Right lung (tissue), 5 donors: ENCODE measurements around the gene XYLT2. TPM values are rescaled to one million over a fixed set of nuclear protein-coding genes. Genes with fewer than 3 reads are reported as not detected.

ENCODE experiments used
- DNase-seq, 2 donors: peaks; one replicate each; pipeline ENCODE4 v3.0.0-alpha.2; 2013
- polyA plus RNA-seq, 5 donors: library from polyadenylated mRNA; unstranded; fragments of 120-200 nt; gene quantifications; one replicate each; pipeline versions ENCODE4 v1.2.1 to v1.2.3, GENCODE V29; 2013; ENCODE audit warnings: inconsistent platforms in 1 of 5, low replicate concordance in 1 of 5; ENCODE audit not compliant: insufficient read length in 5 of 5, insufficient read depth in 1 of 5

Gene XYLT2
- polyA plus RNA-seq, 5 donors, result 15.9 to 25.9 (median 21.6) TPM

GRCh38 chr17:50347894-50348291, 2.0 kb downstream of the XYLT2 start:
- DNase-seq, result no peak

GRCh38 chr17:50348522-50349242, 2.8 kb downstream of the XYLT2 start:
- no peak for DNase-seq

GRCh38 chr17:50349243-50349600, 3.3 kb downstream of the XYLT2 start:
- no peak for DNase-seq

- DNase-seq, result no peak
Observed at GRCh38 chr17:50350733-50351132, 4.8 kb downstream of the XYLT2 start.

- no peak for DNase-seq
Observed at GRCh38 chr17:50352072-50352692, 6.3 kb downstream of the XYLT2 start.

GRCh38 chr17:50352693-50353599, 7.0 kb downstream of the XYLT2 start:
- no peak for DNase-seq

- no peak for DNase-seq
Observed at GRCh38 chr17:50353600-50354195, 7.8 kb downstream of the XYLT2 start.

- no peak for DNase-seq
Observed at GRCh38 chr17:50354198-50354597, 8.3 kb downstream of the XYLT2 start.

GRCh38 chr17:50354776-50355175, 8.8 kb downstream of the XYLT2 start:
- no peak for DNase-seq

GRCh38 chr17:50355336-50355700, 9.4 kb downstream of the XYLT2 start:
- no peak for DNase-seq

- DNase-seq, result no peak
Observed at GRCh38 chr17:50355701-50356341, 9.9 kb downstream of the XYLT2 start.

GRCh38 chr17:50356418-50356817, 10.5 kb downstream of the XYLT2 start:
- DNase-seq, result no peak

- DNase-seq, result no peak
Observed at GRCh38 chr17:50356892-50357510, 11.1 kb downstream of the XYLT2 start.

GRCh38 chr17:50358177-50358576, 12.3 kb downstream of the XYLT2 start:
- no peak for DNase-seq

- no peak for DNase-seq
Observed at GRCh38 chr17:50359005-50359699, 13.2 kb downstream of the XYLT2 start.

- DNase-seq, result no peak
Observed at GRCh38 chr17:50359998-50360461, 14.1 kb downstream of the XYLT2 start.

GRCh38 chr17:50360486-50361115, 14.7 kb downstream of the XYLT2 start:
- DNase-seq, result no peak

GRCh38 chr17:50361561-50362480, 15.9 kb downstream of the XYLT2 start:
- DNase-seq, result peak in 1 of 2 donors; percentile 31

- DNase-seq, result no peak
Observed at GRCh38 chr17:50362661-50363060, 16.7 kb downstream of the XYLT2 start.
